Measurements from ENCODE around the gene ANKRD63.

ANKRD63 gene

DNA sequence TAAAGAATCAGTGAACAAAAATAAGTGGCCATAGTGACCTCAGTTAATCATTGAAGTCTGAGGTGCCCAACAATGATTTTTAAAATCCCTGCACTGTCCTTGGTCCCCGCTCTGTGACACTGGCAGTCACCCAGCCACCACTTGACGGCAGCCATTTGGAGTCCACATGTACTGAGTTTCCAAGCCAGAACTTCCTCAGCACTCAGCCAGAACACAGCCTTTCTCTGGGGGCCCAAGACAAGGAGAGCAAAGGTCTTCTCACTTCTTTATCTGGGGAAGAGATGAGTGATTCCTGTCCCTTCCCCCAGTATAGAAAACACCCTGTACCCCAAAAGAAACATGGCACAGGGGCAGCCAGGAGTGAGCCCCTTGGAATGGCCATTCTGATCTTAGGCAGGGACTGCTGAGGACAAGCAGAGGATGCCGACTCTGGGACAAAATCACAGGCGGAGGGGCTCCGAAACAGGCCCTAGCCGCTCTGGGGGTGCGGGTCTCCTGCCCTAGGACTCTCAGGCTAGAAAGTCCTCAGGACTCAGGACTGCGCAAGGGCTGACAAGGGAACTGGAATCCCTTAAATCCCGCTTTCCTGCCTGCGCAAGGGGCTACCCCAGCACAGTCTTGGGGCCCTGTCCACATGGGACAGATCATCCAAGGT lies 31.3 kb downstream of the ANKRD63 start:
- no peak for DNase-seq
- intact Hi-C loops (cut with DNase I): no loop called here

DNA sequence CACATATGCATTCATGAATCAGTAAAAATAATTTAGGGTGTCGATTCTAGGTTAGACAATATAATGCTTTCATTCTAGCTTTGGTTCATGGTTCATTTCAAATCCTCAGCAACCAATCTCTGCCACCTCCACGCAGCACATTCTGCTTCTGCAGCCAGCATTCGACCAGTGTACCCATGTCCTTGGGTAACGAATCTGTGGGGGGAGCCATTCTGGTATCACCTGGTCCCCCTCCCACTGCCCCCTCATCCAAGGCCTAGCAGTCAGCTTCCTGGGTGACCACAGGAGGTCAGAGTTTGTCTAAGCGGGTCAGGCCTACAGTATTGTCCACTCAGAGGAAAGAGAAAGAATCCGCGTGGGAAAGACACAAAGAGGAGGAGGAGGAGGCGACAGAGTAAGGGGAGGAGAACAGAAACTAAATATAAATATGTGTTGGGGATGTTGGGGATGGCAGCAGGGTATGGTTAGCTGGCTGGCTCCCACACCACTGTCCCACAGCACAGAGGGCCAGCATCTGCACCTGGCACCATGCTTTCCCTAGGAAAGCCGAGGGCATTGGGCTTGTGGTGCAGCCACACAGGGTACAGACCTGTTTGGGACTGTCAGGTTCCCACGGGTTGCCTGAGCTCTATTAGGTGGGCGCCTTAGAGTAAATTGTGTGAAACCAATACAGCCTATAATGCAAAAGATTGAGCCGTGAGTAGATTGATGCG lies 31.9 kb downstream of the ANKRD63 start:
- no peak for DNase-seq

DNA sequence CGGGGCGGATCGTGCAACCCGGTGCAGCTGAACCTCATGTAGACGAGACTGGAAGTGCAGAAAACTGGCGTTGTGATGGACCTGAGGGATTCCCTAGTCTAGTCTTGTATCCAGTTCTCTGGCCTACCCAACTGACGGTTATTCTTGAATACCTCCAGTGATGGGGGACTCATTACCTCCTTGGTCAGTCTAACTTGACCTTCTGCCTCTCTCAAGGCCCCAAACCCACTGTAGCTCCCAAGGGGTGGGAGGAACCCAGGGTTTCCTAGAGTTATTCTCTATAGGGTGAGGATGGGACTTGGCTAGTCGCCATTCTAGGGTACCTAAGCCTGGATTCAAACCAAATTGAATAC lies 32.6 kb downstream of the ANKRD63 start:
- intact Hi-C loops (cut with DNase I): no loop called here
- DNase-seq: peak in 2 of 42 donors; percentile 13 to 42

More for the DNA sequence above, 31.9 kb downstream of the ANKRD63 start:
- intact Hi-C loops (cut with DNase I): no loop called here

DNA sequence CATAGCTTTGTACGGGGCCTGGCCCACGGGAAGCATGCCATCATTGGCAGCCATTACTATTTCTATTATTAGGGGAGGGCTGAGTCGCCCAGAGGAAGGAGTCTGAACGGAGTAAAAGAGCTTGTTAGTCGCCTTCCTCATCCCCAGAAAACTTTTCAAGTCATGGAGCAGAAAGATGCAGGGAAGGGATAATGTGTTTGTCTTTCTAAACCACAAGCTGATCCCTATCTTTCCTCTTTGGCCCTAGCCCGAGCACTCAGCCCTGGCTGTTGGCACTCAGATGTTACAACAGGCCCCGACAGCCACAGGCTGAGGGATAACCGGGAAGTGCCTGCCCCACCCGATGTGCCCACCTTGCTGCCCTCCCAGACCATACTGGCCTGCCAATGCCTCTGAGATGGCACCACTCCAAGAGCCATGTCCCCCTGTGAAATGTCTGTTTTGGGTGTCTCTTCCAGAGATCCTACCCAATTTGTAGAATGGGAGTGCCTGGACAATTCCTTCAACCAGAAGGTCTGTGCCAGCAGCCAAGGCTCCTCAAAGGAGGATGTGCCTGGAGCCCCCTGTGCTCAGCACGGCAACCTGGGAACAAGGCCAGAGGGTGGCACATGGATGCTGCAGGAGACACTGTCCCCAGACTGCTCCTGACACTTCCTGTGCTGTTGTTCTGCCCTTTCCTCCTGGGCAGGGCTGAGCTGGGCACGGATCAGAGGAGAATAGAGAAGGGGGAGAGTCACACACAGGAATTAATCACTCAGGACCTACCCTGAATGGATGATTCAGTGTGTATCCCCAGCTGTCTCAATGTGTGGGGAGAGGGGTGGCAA lies 33.2 kb downstream of the ANKRD63 start:
- DNase-seq: peak in 7 of 42 donors; percentile 25 to 61 (median 49)
- intact Hi-C loops (cut with DNase I): no loop called here

DNA sequence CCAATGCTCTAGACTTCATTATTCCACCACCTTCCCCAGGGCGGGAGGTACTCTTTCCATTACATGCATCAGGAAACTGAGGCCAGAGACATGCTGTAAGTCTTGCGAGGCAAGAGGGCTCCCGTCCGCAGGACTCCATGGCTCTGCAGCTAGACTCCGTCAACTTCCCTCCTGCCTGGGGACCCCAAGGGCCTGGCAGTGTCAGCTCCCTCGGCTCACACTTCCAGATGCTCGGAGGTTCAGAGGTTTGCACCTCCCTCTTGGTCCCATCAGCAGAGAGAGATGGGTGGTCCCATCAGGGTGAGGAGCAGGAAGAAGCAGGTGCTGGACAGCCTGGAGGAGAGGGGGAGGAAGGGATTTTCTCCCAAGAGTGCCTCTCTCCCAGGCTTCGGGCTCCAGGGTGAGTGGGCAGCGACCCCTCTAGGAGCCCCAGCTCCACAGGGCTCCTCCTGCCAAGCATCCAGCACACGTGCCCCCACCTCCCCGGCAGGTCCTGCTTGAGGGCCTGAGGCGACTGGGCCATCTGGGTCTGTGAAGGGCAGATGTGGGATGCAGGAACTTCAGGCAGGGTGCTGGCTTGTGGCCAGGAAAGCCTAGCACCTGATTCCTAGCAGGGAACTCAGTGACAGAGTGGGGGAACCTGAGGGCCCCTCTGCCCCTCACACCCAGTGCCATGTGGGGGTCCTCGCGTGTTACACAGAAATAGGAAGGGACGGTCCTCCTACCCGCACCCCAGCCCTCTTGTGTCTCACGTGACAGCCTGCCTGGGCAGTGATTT lies 34.7 kb downstream of the ANKRD63 start:
- intact Hi-C loops (cut with DNase I): no loop called here

DNA sequence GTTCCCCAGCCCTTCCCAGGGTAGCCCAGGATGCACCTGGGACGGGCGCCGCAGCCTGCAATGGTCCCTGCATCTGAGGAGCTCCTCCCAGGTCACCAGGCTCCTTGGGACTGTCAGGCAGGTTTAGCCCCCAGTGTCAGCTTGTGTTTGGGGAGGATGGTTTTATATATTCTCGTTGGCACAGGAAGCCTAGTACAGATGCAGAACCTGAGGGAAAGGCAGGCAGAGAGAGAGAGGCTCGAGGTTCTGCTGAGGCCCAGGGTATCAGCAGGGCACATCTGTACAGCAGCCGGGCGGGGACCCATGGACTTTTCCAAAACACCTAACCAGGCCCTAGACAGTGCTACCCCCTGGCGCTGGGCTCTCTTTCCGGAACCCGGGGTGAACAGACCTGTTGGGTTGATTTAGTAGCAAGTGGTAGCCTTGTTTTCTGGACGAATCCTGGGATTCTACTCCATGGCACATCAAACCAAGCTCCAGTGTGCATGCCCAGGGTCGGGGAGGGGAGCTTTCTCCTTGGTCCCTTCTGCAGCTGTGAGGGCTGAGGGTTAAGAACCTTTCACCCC lies 35.4 kb downstream of the ANKRD63 start:
- intact Hi-C loops (cut with DNase I): no loop called here
- peak in 5 of 42 donors; percentile 2 to 22 (median 9) for DNase-seq

More for the DNA sequence above, 34.7 kb downstream of the ANKRD63 start:
- DNase-seq: peak in 2 of 42 donors; percentile 23 to 26

DNA sequence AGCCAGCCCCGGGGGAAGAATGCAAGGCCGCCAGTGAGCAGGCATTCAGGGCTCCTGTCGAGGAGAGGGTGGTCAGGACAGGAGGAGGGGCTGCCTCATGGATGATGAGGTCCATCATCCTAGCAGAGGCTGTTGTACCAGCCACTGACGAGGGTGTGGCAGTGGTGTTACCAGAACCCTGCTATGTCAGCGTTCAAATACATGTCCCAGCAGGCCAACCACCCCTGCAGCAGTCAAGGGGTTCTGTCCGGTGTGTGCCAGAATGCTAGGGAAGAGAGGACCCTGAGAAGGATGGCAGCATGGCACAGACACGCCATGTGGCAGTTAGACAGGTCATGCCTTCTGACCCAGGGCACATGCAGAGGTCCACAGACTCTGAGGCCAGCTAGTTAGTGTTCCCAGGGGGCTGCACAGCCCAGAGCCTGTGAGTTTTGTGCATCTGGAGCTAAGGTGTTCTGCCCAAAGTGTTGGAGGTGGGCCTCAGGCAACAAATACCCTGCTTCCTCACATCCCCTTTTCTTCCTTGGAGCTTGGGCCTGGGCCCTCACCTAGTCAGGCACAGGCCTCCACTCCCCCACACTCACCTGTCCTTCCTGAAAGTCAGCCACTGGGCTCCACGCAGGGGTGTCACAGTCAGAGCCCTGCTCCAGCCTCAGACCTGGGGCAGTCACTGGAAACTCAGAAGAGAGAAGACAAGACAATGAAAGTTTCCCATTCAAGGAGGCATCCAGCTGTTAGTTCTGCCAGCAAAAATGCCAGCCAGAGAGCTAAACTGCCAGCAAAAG lies 36.2 kb downstream of the ANKRD63 start:
- intact Hi-C loops (cut with DNase I): no loop called here
- DNase-seq: peak in 5 of 42 donors; percentile 6 to 18 (median 9)

DNA sequence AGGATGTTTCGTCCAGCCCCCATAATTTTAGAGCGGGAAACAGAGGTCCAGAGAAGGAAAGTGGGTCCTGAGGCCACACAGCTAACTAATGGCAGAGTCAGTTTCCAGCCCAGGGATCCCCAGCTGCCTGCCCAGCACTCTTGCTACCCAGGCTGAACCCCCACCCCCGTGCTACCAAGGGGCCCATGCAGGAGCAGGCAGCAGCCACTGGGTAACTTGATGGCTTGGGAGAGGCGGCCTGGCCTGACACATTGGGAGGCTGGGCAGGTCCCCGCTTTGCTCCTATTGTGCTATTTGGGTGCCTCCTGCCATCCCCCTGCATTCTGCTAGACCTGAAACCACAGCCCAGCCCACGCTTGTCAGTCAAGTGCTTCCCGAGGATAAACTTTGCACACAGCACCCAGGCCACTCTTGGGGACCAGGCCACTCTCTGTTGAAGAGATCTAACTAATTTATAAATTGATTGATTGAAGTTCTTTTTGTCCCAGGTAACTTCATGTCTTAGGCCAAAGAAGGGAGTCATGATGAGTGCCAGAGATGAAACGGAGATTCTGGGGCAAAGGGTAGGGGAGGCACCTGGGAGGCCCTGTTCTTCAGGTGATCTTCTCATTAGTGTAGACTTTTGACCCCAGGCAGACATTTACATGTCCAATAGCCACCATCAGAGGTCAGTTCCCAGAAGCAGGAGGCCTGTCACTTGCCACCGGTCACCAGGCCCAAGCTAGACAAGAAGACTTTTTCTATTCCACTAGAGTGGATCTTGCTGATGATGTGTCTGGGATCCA lies 37.0 kb downstream of the ANKRD63 start:
- DNase-seq: peak in 7 of 42 donors; percentile 4 to 37 (median 10)
- intact Hi-C loops (cut with DNase I): no loop called here

DNA sequence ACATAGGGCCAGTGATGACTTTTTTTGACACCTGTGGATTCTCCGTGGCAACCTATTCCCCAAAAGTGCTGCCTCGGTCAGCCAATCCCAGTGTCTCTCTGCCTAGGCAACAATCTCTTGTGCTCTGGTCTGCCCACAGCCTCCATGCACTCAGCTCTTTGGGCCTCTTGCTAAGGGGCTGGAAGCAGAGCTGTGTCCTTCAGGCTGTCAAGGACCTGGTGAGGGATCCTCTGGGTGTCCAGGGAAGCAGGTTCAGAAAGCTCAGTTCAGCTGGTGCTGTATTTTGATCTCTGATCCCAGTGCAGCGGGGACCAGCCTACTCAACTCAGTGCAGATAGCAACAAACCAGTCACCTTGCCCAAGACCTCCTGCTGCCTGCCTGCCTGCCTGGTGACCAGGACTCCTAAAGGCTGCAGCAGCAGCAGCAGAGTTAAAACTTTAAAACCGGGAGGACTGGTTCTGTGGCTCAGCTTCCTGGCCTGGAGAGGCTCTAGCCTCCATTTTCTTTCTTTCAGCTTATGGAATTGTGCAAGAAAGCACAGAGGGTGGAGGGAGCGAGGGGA lies 37.8 kb downstream of the ANKRD63 start:
- peak in 7 of 42 donors; percentile 1 to 25 (median 9) for DNase-seq
- intact Hi-C loops (cut with DNase I): no loop called here

DNA sequence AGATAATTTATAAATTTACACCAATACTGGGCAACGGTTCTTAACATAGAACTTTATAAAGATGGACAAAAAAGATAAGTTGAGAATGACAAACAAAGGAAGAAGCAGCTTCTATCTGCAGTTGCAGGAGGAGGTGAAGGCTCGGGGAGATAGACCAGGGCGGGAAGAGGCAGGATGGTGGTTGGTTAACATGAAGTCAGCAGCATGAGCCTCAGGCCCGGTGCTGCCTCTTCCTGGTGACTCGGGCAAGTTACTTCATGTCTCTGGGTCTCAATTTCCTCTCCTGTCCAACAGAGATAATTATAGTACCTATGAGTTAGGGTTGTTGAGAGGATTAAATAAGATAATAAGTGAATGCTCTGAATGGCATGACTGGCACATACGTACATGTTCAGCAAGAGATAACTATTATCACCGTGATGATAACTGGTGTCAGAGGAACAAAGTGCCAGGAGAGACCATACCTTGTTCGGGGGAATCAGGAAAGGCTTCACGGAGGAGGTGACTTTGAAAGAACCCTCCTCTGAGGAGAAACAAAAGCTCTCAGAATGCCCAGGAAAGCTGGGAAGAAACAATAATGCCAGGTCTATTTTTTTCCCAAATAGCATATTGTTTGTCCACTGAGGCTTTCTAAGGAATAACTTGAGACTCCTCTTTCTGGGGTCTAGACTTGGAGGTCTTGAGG lies 39.6 kb downstream of the ANKRD63 start:
- intact Hi-C loops (cut with DNase I): no loop called here
- peak in 5 of 42 donors; percentile 3 to 37 (median 23) for DNase-seq

DNA sequence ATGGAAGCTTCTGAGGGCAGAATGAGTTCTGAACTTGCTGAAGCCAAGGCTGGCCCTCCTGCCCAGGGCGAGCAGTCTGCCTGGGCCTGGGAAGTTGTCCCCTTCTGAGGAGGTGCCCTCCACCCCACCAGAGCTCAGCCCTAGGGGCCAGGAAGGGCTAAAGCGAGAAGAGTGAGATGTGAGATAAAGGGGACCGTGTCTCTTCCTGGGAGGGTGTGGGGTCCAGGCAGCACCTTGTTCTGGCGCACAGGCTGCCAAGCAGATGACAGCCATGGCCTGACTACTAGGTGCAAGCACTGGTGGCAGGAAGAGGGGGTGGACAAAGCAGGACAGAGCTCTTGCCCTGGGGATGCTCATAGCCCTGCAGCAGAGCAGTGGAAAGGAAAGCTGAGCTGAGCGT lies 40.3 kb downstream of the ANKRD63 start:
- intact Hi-C loops (cut with DNase I): no loop called here
- peak in 3 of 42 donors; percentile 3 to 26 (median 15) for DNase-seq

DNA sequence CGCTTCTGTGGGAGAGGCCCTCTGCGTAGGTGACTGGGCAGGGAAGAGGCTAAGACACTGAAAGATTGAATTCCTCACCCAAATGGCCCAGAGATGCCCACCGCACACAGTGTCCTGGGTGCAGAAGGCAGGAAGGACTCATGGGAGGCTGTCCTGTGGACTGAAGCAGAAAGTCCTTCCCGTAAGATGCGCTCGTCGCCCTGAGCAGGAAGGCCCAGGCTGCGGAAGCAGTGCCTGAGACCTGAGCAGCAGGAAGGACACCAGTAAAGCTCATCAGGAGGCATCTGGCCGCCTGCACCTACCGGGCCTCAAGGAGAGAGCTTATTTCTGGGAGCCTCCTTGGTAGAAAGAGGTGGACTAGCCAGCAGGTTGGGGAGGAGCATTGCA lies 40.7 kb downstream of the ANKRD63 start:
- no peak for DNase-seq
- intact Hi-C loops (cut with DNase I): no loop called here

DNA sequence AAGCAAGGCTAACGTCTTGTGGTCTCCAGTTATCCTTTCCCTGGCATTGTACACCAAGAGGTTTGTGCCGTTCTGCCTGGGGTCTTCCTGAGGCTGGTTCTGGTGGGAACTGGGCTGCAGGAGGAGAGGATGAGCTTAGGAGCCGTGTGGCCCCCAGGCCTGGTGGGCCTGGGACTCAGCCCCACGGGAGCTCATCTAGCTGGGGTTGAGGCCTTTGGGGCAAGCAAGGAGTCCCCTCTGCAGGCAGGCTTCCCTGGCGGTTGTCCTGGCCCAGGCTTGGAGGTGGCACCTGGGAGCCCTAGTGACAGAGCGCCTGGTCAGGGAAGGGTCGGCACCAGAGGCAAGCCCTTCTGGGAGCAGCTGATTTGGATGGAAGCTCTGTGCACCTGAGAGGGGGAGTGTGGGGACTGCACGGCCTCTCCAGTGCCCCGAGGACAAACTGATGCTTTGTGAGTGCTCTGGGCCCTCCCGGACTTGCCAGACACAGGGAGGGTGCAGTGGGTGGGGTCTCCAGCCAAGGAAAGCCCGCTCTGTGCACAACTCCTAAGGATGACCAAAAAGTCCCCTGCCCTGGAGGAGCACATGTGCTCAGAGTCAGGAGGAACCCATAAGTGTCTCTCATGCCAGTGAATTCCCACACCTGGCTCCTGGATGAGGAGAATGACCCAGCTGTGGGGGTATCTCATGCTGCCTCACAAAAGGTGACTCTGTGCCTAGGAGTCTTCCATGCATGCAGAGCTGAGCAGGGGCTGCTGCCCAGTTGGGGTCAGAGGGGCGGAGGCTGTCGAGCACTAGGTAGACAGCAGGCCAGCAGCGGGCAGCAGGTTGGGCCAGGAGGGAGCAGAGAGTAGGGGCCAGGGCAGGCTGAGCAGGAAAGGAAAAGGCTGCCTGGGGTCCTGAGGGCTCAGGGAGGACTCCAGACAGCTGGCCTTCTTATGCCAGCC lies 41.3 kb downstream of the ANKRD63 start:
- intact Hi-C loops (cut with DNase I): no loop called here
- peak in 5 of 42 donors; percentile 5 to 34 (median 24) for DNase-seq

DNA sequence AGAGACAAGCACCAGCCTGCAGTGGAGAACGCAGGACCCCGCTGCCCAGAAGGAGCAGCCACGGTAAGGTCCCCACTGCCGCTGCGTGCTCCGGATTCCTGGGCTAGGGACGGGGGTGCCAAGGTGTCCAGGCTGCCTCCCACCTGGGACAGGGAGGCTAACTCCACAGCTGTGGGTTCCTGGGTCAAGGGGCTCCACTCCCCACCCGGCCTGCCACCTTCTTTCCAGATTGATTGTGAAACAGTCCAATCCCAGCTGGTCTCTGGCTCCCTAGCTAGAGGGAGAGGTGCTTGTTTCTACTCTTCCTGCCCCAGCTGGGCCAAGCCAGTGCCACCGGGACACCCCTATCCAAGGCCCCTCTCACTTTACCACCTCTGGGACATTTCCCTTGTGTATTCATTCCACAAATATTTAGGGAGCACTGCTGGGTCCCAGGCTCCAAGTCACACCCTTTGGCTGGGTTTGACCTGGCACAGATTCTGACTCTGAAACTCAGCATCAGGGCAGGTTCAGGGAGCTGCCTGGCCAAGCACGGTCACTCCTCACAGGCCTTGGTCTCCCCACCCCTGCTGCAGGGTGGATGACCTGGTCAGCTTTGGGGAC lies 42.1 kb downstream of the ANKRD63 start:
- peak in 6 of 42 donors; percentile 17 to 36 (median 27) for DNase-seq
- intact Hi-C loops (cut with DNase I): no loop called here

Measured in head of caudate nucleus (tissue), 42 donors.